Measurements from ENCODE around the gene OVOL2.
"Not testable (repeated sequence)": the region's sequence is repeated elsewhere in the genome, so short reads cannot be mapped to it uniquely, and the experiment has no call there.

OVOL2 gene

GRCh38 chr20:18057101-18057993, at the start of gene OVOL2:
Gene OVOL2, minus strand, starts transcription at chr20:18057916. Its CDS starts 282 bp downstream, at chr20:18057634.
- DNase-seq = no peak

- DNase-seq = no peak
Observed at GRCh38 chr20:18103497-18103896, 45.8 kb upstream of the OVOL2 start.

- no peak for DNase-seq
Observed at GRCh38 chr20:18101125-18101810, 43.6 kb upstream of the OVOL2 start.

- not testable (repeated sequence) for DNase-seq
Observed at GRCh38 chr20:18100569-18100968, 42.9 kb upstream of the OVOL2 start.

- no peak for DNase-seq
Observed at GRCh38 chr20:18094191-18094590, 36.5 kb upstream of the OVOL2 start.

GRCh38 chr20:18093388-18093787, 35.7 kb upstream of the OVOL2 start:
- DNase-seq = no peak

- DNase-seq = no peak
Observed at GRCh38 chr20:18092890-18093289, 35.2 kb upstream of the OVOL2 start.

GRCh38 chr20:18091623-18092022, 33.9 kb upstream of the OVOL2 start:
- no peak for DNase-seq

- no peak for DNase-seq
Observed at GRCh38 chr20:18090477-18090876, 32.8 kb upstream of the OVOL2 start.

- DNase-seq = no peak
Observed at GRCh38 chr20:18090044-18090443, 32.3 kb upstream of the OVOL2 start.

GRCh38 chr20:18088841-18089240, 31.1 kb upstream of the OVOL2 start:
- DNase-seq = not testable (repeated sequence)

- not testable (repeated sequence) for DNase-seq
Observed at GRCh38 chr20:18088298-18088697, 30.6 kb upstream of the OVOL2 start.

GRCh38 chr20:18087054-18087453, 29.3 kb upstream of the OVOL2 start:
- no peak for DNase-seq

- DNase-seq = not testable (repeated sequence)
Observed at GRCh38 chr20:18080836-18081235, 23.1 kb upstream of the OVOL2 start.

GRCh38 chr20:18079756-18080353, 22.1 kb upstream of the OVOL2 start:
- no peak for DNase-seq

GRCh38 chr20:18077157-18077556, 19.4 kb upstream of the OVOL2 start:
- no peak for DNase-seq

- no peak for DNase-seq
Observed at GRCh38 chr20:18072532-18072931, 14.8 kb upstream of the OVOL2 start.

GRCh38 chr20:18066421-18067333, 9.0 kb upstream of the OVOL2 start:
- DNase-seq = no peak

- no peak for DNase-seq
Observed at GRCh38 chr20:18063676-18064075, 6.0 kb upstream of the OVOL2 start.

GRCh38 chr20:18059603-18060002, 1.9 kb upstream of the OVOL2 start:
- DNase-seq = no peak

GRCh38 chr20:18058661-18059467, 1.1 kb upstream of the OVOL2 start:
- DNase-seq = no peak

- DNase-seq = no peak
Observed at GRCh38 chr20:18057994-18058349, 256 bp upstream of the OVOL2 start.

Measured in activated CD4-positive, alpha-beta T cell treated with anti-CD3 and anti-CD28 coated beads, Interleukin-2, amount 50 U/mL, for 1 hour (primary cell).